ENCODE measurements around the gene SLC25A45.

DNA sequence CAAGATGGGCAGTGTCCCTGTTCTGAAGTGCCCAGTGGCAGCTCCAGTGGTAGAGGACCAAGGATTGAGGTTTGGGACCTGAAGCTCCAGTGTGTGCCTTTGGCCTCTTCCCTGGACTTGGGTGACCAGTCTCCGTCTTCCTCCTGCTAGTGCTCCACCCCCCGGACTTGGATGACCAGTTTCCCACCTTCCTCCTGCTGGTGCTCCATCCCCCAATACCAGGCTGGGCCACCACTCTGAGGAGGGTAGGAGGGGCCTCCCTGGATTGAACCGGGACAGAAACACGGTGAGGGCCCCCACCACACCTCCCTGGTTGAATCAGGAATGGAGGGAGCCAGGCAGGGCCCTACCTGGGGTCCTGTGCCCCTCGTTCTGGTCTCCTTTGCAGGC is 29.2 kb upstream of the SLC25A45 start:
- TF ChIP-seq TFCP2L1 (CRISPR knock-in tag; IDR thresholded peaks at IDR 0.05): no peak
- TF ChIP-seq SMC3 (IDR thresholded peaks at IDR 0.05): no peak
- no peak for TF ChIP-seq POLR2A (IDR thresholded peaks at IDR 0.05; ENCODE audit: low read length)
- TF ChIP-seq, protein P1, sequence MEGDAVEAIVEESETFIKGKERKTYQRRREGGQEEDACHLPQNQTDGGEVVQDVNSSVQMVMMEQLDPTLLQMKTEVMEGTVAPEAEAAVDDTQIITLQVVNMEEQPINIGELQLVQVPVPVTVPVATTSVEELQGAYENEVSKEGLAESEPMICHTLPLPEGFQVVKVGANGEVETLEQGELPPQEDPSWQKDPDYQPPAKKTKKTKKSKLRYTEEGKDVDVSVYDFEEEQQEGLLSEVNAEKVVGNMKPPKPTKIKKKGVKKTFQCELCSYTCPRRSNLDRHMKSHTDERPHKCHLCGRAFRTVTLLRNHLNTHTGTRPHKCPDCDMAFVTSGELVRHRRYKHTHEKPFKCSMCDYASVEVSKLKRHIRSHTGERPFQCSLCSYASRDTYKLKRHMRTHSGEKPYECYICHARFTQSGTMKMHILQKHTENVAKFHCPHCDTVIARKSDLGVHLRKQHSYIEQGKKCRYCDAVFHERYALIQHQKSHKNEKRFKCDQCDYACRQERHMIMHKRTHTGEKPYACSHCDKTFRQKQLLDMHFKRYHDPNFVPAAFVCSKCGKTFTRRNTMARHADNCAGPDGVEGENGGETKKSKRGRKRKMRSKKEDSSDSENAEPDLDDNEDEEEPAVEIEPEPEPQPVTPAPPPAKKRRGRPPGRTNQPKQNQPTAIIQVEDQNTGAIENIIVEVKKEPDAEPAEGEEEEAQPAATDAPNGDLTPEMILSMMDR (IDR thresholded peaks at IDR 0.05): no peak
- TF ChIP-seq JUNB (IDR thresholded peaks at IDR 0.05): no peak

Data from A549 (cell line).